OCI-LY7 (cell line): ENCODE measurements around the gene NDP. TPM values are rescaled to one million over a fixed set of nuclear protein-coding genes. Genes with fewer than 3 reads are reported as not detected.

Experiments used
- BruUV-seq: library from RNA; stranded (reverse); fragments of 400-500 nt; replicated peaks from 2 replicates; lab custom pipeline; 2021; lab: Mats Ljungman, UMichigan
- CTCF ChIA-PET: fragments of 300-600 bp; sonication (Branson Sonifier 250); formaldehyde crosslinking; loops from one replicate; lab custom pipeline; 2022; ENCODE audit warnings: antibody characterized with exemption; ENCODE audit not compliant: unreplicated experiment; lab: Charles Lee
- POLR2A ChIA-PET: fragments of 300-600 bp; sonication (Branson Sonifier 250); formaldehyde crosslinking; loops from one replicate; lab custom pipeline; 2022; ENCODE audit warnings: antibody characterized with exemption; lab: Charles Lee
- DNase-seq: peaks from one replicate; pipeline ENCODE4 v3.0.0-alpha.2; 2015; ENCODE audit warnings: low spot score
- H2AFZ ChIP-seq: fragments of 200-600 bp; sonication (generic), shearing (Covaris generic); 2 replicates; pipeline ENCODE4 v1.6.1; 2014; ENCODE audit warnings: mild to moderate bottlenecking, antibody characterized with exemption, low read length, moderate library complexity
- H3K27ac ChIP-seq: fragments of 200-600 bp; sonication (generic); 2 replicates; pipeline ENCODE4 v1.5.1; 2014; ENCODE audit warnings: mixed run types, low read depth, mild to moderate bottlenecking, moderate library complexity, low read length, inconsistent platforms; ENCODE audit not compliant: poor library complexity, severe bottlenecking
- H3K36me3 ChIP-seq: fragments of 200-600 bp; sonication (generic); 2 replicates; pipeline ENCODE4 v1.6.1; 2014; ENCODE audit warnings: mild to moderate bottlenecking, antibody characterized with exemption, low read length, moderate library complexity, mixed read lengths; ENCODE audit not compliant: insufficient read depth
- H3K4me1 ChIP-seq: fragments of 200-600 bp; sonication (generic); 2 replicates; pipeline ENCODE4 v1.5.1; 2014; ENCODE audit warnings: mild to moderate bottlenecking, low read length; ENCODE audit not compliant: insufficient read depth, poor library complexity, severe bottlenecking
- H3K4me2 ChIP-seq: fragments of 200-600 bp; sonication (generic); 2 replicates; pipeline ENCODE4 v1.6.1; 2014; ENCODE audit warnings: mild to moderate bottlenecking, low read length
- H3K4me3 ChIP-seq: fragments of 200-600 bp; sonication (generic); 2 replicates; pipeline ENCODE4 v1.5.1; 2014; ENCODE audit warnings: mild to moderate bottlenecking, low read depth, low read length; ENCODE audit not compliant: poor library complexity, severe bottlenecking
- H3K79me2 ChIP-seq: fragments of 200-600 bp; sonication (generic); 2 replicates; pipeline ENCODE4 v1.6.1; 2016; ENCODE audit warnings: low read depth, mild to moderate bottlenecking, low read length, moderate library complexity, mixed read lengths; ENCODE audit not compliant: insufficient read depth
- H3K9me2 ChIP-seq: fragments of 200-600 bp; sonication (generic); 2 replicates; pipeline ENCODE4 v1.6.1; 2016; ENCODE audit warnings: mild to moderate bottlenecking, low read length, mixed read lengths; ENCODE audit not compliant: insufficient read depth
- H3K9me3 ChIP-seq: fragments of 200-600 bp; sonication (generic); 2 replicates; pipeline ENCODE4 v1.6.1; 2014; ENCODE audit warnings: mild to moderate bottlenecking, mixed run types, low read length, mixed read lengths
- H4K20me1 ChIP-seq: fragments of 200-600 bp; sonication (generic); 2 replicates; pipeline ENCODE4 v1.6.1; 2014; ENCODE audit warnings: mild to moderate bottlenecking, antibody characterized with exemption, low read length, moderate library complexity, mixed read lengths; ENCODE audit not compliant: insufficient read depth
- EZH2phosphoT487 ChIP-seq: fragments of 200-600 bp; sonication (generic); IDR thresholded peaks from 2 replicates; pipeline ENCODE4 v1.6.1; 2018; ENCODE audit warnings: low read depth, borderline replicate concordance, mild to moderate bottlenecking, mixed run types, antibody characterized with exemption, low read length, moderate library complexity, mixed read lengths
- intact Hi-C: fragments of 100-400 bp; cut with micrococcal nuclease; formaldehyde crosslinking; loops from one replicate; pipeline ENCODE4 v1.10.0; 2022; ENCODE audit not compliant: unreplicated experiment
- total RNA-seq, 2 experiments: library from RNA; depleted of rRNA in 1 of 2; stranded (reverse); fragments of >200 nt in 1 of 2; shearing (Covaris generic) in 1 of 2; gene quantifications; 2 replicates each; pipeline ENCODE4 v1.2.3, GENCODE V29; 2014 to 2022
- TF ChIP-seq, protein P1 (sequence below): fragments of 200-600 bp; sonication (generic); conservative IDR thresholded peaks from 2 replicates; pipeline ENCODE4 v1.5.1; 2014; ENCODE audit warnings: mild to moderate bottlenecking, antibody characterized with exemption, low read length, moderate library complexity, mixed read lengths

NDP gene
- total RNA-seq, 2 experiments from 2014 or later = not detected

DNA sequence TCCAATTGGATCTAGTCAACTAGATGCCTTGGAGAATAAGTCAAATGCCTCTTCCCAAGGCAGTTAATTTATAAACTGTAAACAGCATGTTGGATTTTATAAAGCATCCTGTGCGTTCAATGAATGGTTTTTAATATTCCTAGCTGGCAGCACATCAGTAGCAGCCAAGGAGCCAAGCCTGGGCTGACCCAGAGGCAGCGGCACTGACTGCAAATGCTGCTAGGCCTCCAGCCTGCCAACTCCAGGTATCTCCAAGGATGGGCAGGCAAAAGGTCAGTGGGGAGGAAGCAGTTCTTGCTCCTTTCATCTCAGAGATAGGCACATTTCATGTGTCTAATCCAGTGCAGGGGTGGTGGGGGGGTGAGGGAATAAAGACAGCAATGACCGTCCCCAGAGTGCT, 9.5 kb downstream of the NDP start:
- CTCF ChIA-PET = no interaction called here
- Histone ChIP-seq H2AFZ (no peak overlapping the region), H3K36me3 (no peaks in the 10 kb centered on the region), H3K27ac (no peak overlapping the region), H3K9me2 (no peaks in the 10 kb centered on the region), H3K4me1 (no peaks in the 10 kb centered on the region), H3K9me3 (no peaks in the 10 kb centered on the region), H4K20me1 (no peaks in the 10 kb centered on the region), H3K4me2 (no peak overlapping the region), H3K4me3 (no peak overlapping the region), H3K79me2 (no peaks in the 10 kb centered on the region)
- POLR2A ChIA-PET = no interaction called here
- BruUV-seq = no TSS peak
- intact Hi-C loops = no loop called here
- no peak for DNase-seq
- TF ChIP-seq EZH2phosphoT487 = no peak
- TF ChIP-seq, protein P1, sequence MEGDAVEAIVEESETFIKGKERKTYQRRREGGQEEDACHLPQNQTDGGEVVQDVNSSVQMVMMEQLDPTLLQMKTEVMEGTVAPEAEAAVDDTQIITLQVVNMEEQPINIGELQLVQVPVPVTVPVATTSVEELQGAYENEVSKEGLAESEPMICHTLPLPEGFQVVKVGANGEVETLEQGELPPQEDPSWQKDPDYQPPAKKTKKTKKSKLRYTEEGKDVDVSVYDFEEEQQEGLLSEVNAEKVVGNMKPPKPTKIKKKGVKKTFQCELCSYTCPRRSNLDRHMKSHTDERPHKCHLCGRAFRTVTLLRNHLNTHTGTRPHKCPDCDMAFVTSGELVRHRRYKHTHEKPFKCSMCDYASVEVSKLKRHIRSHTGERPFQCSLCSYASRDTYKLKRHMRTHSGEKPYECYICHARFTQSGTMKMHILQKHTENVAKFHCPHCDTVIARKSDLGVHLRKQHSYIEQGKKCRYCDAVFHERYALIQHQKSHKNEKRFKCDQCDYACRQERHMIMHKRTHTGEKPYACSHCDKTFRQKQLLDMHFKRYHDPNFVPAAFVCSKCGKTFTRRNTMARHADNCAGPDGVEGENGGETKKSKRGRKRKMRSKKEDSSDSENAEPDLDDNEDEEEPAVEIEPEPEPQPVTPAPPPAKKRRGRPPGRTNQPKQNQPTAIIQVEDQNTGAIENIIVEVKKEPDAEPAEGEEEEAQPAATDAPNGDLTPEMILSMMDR = no peak

DNA sequence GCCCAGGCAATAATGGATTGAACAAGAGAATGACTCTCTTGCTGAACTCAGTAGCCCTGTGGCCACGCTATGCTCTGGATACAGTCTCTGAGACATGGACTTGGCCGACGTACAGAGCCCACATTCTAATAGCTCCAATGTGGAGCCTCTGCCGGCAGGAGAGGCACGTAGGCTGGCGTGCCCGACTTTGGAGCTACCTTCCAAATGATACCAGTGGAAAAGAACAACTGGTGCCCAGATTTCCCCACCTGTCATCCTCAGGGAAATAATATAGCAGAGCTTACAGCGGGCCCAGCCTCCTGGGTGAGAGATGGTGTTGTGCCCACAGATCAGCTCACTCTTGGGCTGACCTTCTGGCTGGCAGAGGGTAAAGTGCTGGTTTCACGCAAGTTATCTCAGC, 10.6 kb downstream of the NDP start:
- H3K27ac ChIP-seq = no peak overlapping the region
- POLR2A ChIA-PET = no interaction called here
- no peaks in the 10 kb centered on the region for H3K9me3 ChIP-seq
- H2AFZ ChIP-seq = no peak overlapping the region
- no peaks in the 10 kb centered on the region for H3K9me2 ChIP-seq
- DNase-seq = no peak
- intact Hi-C loops = no loop called here
- CTCF ChIA-PET = no interaction called here
- BruUV-seq = no TSS peak
- H3K36me3 ChIP-seq = no peaks in the 10 kb centered on the region
- no peaks in the 10 kb centered on the region for H4K20me1 ChIP-seq
- no peak overlapping the region for H3K4me2 ChIP-seq
- H3K79me2 ChIP-seq = no peaks in the 10 kb centered on the region
- TF ChIP-seq EZH2phosphoT487 = no peak
- TF ChIP-seq, protein P1 = no peak
- H3K4me3 ChIP-seq = no peak overlapping the region
- H3K4me1 ChIP-seq = no peaks in the 10 kb centered on the region

DNA sequence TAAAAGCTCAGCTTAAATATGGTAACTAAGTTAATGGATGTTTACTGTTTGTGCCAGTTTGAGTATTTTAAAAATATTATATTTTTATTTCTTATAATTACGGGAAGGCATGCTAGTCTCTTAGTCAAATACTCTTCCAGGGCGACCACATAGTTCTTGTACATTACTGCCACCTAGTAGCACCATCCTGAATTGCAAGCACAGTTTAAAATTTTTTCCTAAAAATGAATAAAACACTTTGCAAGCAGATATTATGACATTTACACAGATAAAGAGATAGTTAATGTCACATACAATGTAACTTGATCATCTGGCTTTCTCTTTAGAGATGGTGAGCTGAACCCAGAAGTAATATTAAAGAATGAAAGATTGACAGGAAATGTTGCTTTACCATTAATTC, 11.5 kb downstream of the NDP start:
- BruUV-seq = no TSS peak
- peak; percentile 4 for DNase-seq
- no peaks in the 10 kb centered on the region for H3K4me1 ChIP-seq
- no peak overlapping the region for H3K4me2 ChIP-seq
- ChIA-PET CTCF (no interaction called here), POLR2A (interaction anchor here (0.6 kb wide), 1 partner anchor 73 kb away, joined by 3 read pairs; no protein-coding TSS in a partner anchor)
- no peaks in the 10 kb centered on the region for H3K9me3 ChIP-seq
- no peak overlapping the region for H3K27ac ChIP-seq
- H3K4me3 ChIP-seq = no peak overlapping the region
- H3K9me2 ChIP-seq = no peaks in the 10 kb centered on the region
- intact Hi-C loops = no loop called here
- H4K20me1 ChIP-seq = no peaks in the 10 kb centered on the region
- no peak for TF ChIP-seq EZH2phosphoT487
- TF ChIP-seq, protein P1 = peak; percentile 56
- H3K79me2 ChIP-seq = no peaks in the 10 kb centered on the region
- no peaks in the 10 kb centered on the region for H3K36me3 ChIP-seq
- H2AFZ ChIP-seq = no peak overlapping the region
